Aorta (tissue), 5 donors: ENCODE results near the gene SMYD3. TPM values are rescaled to one million over a fixed set of nuclear protein-coding genes. Genes with fewer than 3 reads are reported as not detected.

Experiments
- ATAC-seq: fragments of 200-7000 bp; cut with Tn5 transposase; one replicate; pipeline ENCODE4 v1.9.1; 2022; ENCODE audit warnings: moderate library complexity; ENCODE audit not compliant: low FRiP score
- DNase-seq, 2 donors: peaks; one replicate each; pipeline ENCODE4 v3.0.0-alpha.2; 2020
- H3K27ac ChIP-seq, 2 donors: one replicate each; pipeline ENCODE4 v1.5.1; 2013; ENCODE audit warnings: low read length in 2 of 2, mild to moderate bottlenecking in 2 of 2, moderate library complexity in 2 of 2, control low read depth in 1 of 2, inconsistent platforms in 1 of 2, low read depth in 1 of 2
- H3K27me3 ChIP-seq, 2 donors: one replicate each; pipeline ENCODE4 v1.6.1; 2013; ENCODE audit warnings: control low read depth in 1 of 2, low read length in 1 of 2, mild to moderate bottlenecking in 1 of 2, moderate library complexity in 1 of 2; ENCODE audit not compliant: insufficient read depth in 2 of 2, control insufficient read depth in 1 of 2
- H3K36me3 ChIP-seq, 2 donors: one replicate each; pipeline ENCODE4 v1.6.1; 2013; ENCODE audit warnings: control low read depth in 1 of 2, low read length in 1 of 2, mild to moderate bottlenecking in 1 of 2; ENCODE audit not compliant: insufficient read depth in 2 of 2, control insufficient read depth in 1 of 2
- H3K4me1 ChIP-seq, 2 donors: one replicate each; pipeline ENCODE4 v1.6.1; 2013; ENCODE audit warnings: low read length in 2 of 2, control low read depth in 1 of 2, mild to moderate bottlenecking in 1 of 2, moderate library complexity in 1 of 2; ENCODE audit not compliant: insufficient read depth in 2 of 2, control insufficient read depth in 1 of 2
- H3K4me3 ChIP-seq, 2 donors: one replicate each; pipeline ENCODE4 v1.5.1; 2013; ENCODE audit warnings: low read length in 2 of 2, control low read depth in 1 of 2, mild to moderate bottlenecking in 1 of 2
- H3K9me3 ChIP-seq: one replicate; pipeline ENCODE4 v1.6.1; 2013; ENCODE audit warnings: mild to moderate bottlenecking, low read length; ENCODE audit not compliant: control insufficient read depth
- WGBS, 2 donors: extraction: QIAGEN DNeasy Blood & Tissue Kit; methylation state at CpG; one replicate each; pipeline ENCODE4 v1.1.7; 2013; 5-methylcytosine and 5-hydroxymethylcytosine counted together
- intact Hi-C, 2 donors: fragments of 100-400 bp; cut with DNase I; formaldehyde crosslinking; loops; one replicate each; pipeline versions ENCODE4 v1.14.2 to v1.15.0; 2022
- polyA plus RNA-seq, 2 donors: library from polyadenylated mRNA; stranded (reverse); fragments of 200-250 nt; gene quantifications; one replicate each; pipeline ENCODE4 v1.2.3, GENCODE V29; 2013
- total RNA-seq, 2 donors: library from RNA; stranded (reverse); fragmentation: NEBNext Ultra II Directional; extraction: Animal tissue kit (Norgen Biotek cat#: 25700); gene quantifications; one replicate each; pipeline ENCODE4 v1.2.1, GENCODE V29; 2021
- donor health status: healthy with polysubstance abuse.
- donor health status: Bipolar disorder and iron deficiency.
- donor health status: DM: no; HTN: no; CAD: no.
- donor health status: DM: no; HTN: no; CAD: no.
- donor health status: DM: yes; HTN: yes; CAD: no.

SMYD3 gene
- total and polyA plus RNA-seq, 4 donors: 6.0 to 29.1 (median 11.1) TPM

GRCh38 chr1:246270236-246270635 is 236.8 kb downstream of the SMYD3 start:
- Histone ChIP-seq H3K4me3 (no peak overlapping the region), H3K27me3 (no peaks in the 10 kb centered on the region), H3K36me3 (no peaks in the 10 kb centered on the region), H3K27ac (no peak overlapping the region), H3K4me1 (no peaks in the 10 kb centered on the region), H3K9me3 (no peaks in the 10 kb centered on the region)
- intact Hi-C loops: no loop called here
- DNase-seq (no peak), ATAC-seq (no peak)

GRCh38 chr1:246269466-246269865 is 237.6 kb downstream of the SMYD3 start:
- Histone ChIP-seq H3K27me3 (no peaks in the 10 kb centered on the region), H3K36me3 (no peaks in the 10 kb centered on the region), H3K27ac (no peak overlapping the region), H3K4me1 (no peaks in the 10 kb centered on the region), H3K4me3 (no peak overlapping the region), H3K9me3 (no peaks in the 10 kb centered on the region)
- no peak for DNase-seq
- WGBS, 2 donors: 94 to 97% methylated on average over 7 of the region's 7 CpGs
- intact Hi-C loops: no loop called here
- ATAC-seq: no peak

- 81 to 84% methylated on average over 5 of the region's 5 CpGs for WGBS, 2 donors
- H3K4me3 ChIP-seq: no peak overlapping the region
- DNase-seq (no peak), ATAC-seq (no peak)
- intact Hi-C loops: no loop called here
- no peaks in the 10 kb centered on the region for H3K9me3 ChIP-seq
- H3K27me3 ChIP-seq: no peaks in the 10 kb centered on the region
- no peaks in the 10 kb centered on the region for H3K36me3 ChIP-seq
- H3K4me1 ChIP-seq: no peaks in the 10 kb centered on the region
- H3K27ac ChIP-seq: no peak overlapping the region
Observed at GRCh38 chr1:246267896-246268295, 239.2 kb downstream of the SMYD3 start.

GRCh38 chr1:246267426-246267825 is 239.7 kb downstream of the SMYD3 start:
- intact Hi-C loops: no loop called here
- DNase-seq (no peak), ATAC-seq (no peak)
- no peaks in the 10 kb centered on the region for H3K36me3 ChIP-seq
- no peak overlapping the region for H3K27ac ChIP-seq
- H3K4me1 ChIP-seq: no peaks in the 10 kb centered on the region
- H3K27me3 ChIP-seq: no peaks in the 10 kb centered on the region
- H3K9me3 ChIP-seq: no peaks in the 10 kb centered on the region
- no peak overlapping the region for H3K4me3 ChIP-seq
- 69 to 70% methylated on average over 3 of the region's 3 CpGs for WGBS, 2 donors

- no peak overlapping the region for H3K4me3 ChIP-seq
- 95 to 99% methylated on average over 2 of the region's 2 CpGs for WGBS, 2 donors
- H3K27ac ChIP-seq: no peak overlapping the region
- DNase-seq: no peak
- intact Hi-C loops: no loop called here
- ATAC-seq: no peak
- no peaks in the 10 kb centered on the region for H3K9me3 ChIP-seq
- no peaks in the 10 kb centered on the region for H3K4me1 ChIP-seq
- H3K27me3 ChIP-seq: no peaks in the 10 kb centered on the region
- H3K36me3 ChIP-seq: no peaks in the 10 kb centered on the region
Observed at GRCh38 chr1:246265481-246265880, 241.6 kb downstream of the SMYD3 start.

DNA sequence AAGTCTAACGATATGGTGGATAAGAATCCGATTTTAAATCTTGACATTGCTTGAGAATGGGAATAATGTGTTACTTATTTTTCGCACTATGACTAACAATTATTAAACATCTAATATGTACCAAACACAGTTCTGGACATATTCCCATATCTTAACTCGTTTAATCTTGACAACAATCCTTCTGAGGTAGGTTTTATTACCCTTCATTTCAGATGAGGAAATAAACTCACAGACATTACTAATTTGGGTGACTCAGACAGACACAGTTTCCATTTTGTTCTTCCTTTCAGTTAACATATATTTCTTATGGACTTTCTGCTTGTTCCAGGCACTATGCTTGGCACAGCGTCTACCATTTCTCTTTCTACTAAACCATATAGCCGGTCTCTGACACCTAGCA is 244.8 kb downstream of the SMYD3 start:
- 90 to 92% methylated on average over 6 of the region's 6 CpGs for WGBS, 2 donors
- no peaks in the 10 kb centered on the region for H3K4me1 ChIP-seq
- no peak overlapping the region for H3K4me3 ChIP-seq
- no peaks in the 10 kb centered on the region for H3K36me3 ChIP-seq
- intact Hi-C loops: no loop called here
- no peaks in the 10 kb centered on the region for H3K9me3 ChIP-seq
- no peak for ATAC-seq
- H3K27ac ChIP-seq: no peak overlapping the region
- H3K27me3 ChIP-seq: no peaks in the 10 kb centered on the region
- DNase-seq: no peak

GRCh38 chr1:246261639-246262038 is 245.4 kb downstream of the SMYD3 start:
- intact Hi-C loops: no loop called here
- no peak for ATAC-seq

DNA sequence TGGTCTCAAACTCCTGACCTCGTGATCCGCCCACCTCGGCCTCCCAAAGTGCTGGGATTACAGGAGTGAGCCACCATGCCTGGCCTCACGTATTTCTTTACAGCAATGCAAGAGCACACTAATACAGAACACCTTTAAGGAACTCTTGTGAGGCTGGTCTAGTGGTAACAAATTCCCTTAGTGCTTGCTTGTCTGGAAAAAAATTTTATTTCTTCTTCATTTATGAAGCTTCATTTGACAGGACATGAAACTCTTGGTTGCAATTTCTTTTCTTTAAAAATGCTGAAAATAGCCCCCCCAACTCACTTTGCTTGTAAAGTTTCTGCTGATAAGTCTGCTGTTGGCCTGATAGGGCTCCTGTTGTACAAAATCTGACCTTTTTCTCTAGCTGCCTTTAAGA is 248.8 kb downstream of the SMYD3 start:
- Histone ChIP-seq H3K4me3 (no peak overlapping the region), H3K9me3 (no peaks in the 10 kb centered on the region), H3K36me3 (no peaks in the 10 kb centered on the region), H3K27me3 (no peaks in the 10 kb centered on the region), H3K27ac (no peak overlapping the region), H3K4me1 (no peaks in the 10 kb centered on the region)
- ATAC-seq (no peak), DNase-seq (no peak)
- WGBS, 2 donors: 97 to 98% methylated on average over 4 of the region's 4 CpGs
- intact Hi-C loops: no loop called here

More at GRCh38 chr1:246261639-246262038, 245.4 kb downstream of the SMYD3 start:
- H3K36me3 ChIP-seq: no peaks in the 10 kb centered on the region
- no peaks in the 10 kb centered on the region for H3K27me3 ChIP-seq
- no peaks in the 10 kb centered on the region for H3K4me1 ChIP-seq
- H3K27ac ChIP-seq: no peak overlapping the region
- no peaks in the 10 kb centered on the region for H3K9me3 ChIP-seq
- 75 to 80% methylated on average over 3 of the region's 3 CpGs for WGBS, 2 donors
- no peak overlapping the region for H3K4me3 ChIP-seq
- DNase-seq: no peak

- ATAC-seq (no peak), DNase-seq (no peak)
- no peak overlapping the region for H3K4me3 ChIP-seq
- no peaks in the 10 kb centered on the region for H3K36me3 ChIP-seq
- 85 to 89% methylated on average over 2 of the region's 2 CpGs for WGBS, 2 donors
- no peaks in the 10 kb centered on the region for H3K27me3 ChIP-seq
- H3K27ac ChIP-seq: no peak overlapping the region
- intact Hi-C loops: no loop called here
- no peaks in the 10 kb centered on the region for H3K4me1 ChIP-seq
- H3K9me3 ChIP-seq: no peaks in the 10 kb centered on the region
Observed at GRCh38 chr1:246255773-246256172, 251.3 kb downstream of the SMYD3 start.
